NCI-H1417 (cell line): Measurements from ENCODE around the gene APBA3.

ENCODE experiments used
- DNase-seq, 3 experiments: peaks; one replicate each; lab custom pipeline; 2025; lab: John Stamatoyannopoulos, UW

APBA3 gene, protein sequence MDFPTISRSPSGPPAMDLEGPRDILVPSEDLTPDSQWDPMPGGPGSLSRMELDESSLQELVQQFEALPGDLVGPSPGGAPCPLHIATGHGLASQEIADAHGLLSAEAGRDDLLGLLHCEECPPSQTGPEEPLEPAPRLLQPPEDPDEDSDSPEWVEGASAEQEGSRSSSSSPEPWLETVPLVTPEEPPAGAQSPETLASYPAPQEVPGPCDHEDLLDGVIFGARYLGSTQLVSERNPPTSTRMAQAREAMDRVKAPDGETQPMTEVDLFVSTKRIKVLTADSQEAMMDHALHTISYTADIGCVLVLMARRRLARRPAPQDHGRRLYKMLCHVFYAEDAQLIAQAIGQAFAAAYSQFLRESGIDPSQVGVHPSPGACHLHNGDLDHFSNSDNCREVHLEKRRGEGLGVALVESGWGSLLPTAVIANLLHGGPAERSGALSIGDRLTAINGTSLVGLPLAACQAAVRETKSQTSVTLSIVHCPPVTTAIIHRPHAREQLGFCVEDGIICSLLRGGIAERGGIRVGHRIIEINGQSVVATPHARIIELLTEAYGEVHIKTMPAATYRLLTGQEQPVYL

DNA sequence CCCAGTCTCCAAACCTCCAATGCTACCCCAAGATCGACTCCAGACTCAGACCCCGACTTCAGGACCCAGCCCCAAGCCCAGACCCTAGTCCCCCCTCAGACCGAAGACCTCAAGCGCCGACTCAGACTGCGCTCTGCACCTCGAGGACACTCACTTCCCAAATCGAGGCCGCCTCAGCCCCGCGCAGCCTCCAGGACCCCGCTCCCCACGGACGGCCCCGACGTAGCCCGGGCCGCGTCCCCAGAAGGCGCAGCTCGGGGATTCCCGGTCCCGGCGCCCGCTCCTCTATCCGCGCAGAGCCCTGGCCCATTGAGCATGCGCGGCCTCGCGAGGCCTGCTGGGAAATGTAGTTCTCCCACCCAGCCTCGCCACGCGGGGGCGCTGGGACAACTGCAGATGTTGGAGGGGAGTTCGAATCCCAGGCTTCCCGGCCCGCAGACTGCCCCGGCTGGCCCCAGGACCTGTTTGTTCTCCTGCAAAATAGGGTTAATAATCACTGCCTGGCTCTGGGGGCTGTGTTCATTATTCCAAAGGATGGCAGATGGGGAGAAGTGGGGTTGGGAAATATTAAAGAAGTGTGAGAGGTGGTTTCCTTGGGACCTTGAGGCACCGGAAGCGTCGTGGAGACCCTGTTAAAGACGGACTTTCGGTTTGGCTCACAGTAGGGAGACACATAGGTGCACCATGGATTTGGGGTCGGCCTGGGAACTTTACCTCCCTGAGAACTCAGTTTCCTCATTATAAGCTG, at the start of gene APBA3:
TSS of gene APBA3 (minus strand) at position 311 of the 748 bp plus-strand sequence. CDS start 1,428 bp downstream, outside the sequence.
- peak; percentile 85 to 94 (median 93) for DNase-seq

DNA sequence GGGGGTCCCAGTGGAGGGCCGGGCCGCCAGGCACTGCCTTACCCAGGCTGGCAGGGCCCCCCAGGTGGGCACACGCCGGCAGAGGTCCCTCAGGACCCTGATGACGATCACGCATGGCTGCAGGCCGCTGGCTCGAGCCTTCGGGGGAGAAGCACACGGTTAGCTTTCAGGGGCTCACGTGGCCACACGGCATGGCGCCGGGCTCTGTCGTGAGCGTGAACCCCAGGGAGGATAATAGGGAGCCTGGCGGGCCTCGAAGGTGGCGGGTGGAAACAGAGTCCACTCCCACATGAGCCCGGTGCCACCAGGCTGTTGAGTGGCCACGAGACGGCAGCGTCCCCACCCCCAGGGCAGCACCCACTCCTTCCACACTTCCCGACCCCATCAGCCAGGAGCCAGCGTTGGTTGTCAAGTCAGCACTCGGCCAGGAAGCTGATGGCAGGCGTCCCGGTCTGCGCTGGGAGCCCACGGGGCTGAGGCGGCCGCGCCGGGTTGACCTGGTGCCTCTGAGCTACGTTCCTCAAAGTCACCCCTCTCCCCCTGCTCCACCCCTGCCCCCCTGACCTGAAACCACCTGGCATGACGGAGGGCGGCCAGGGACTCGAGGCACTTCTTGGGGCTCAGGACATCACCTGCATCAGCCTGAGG, 49.3 kb upstream of the APBA3 start:
- no peak for DNase-seq

DNA sequence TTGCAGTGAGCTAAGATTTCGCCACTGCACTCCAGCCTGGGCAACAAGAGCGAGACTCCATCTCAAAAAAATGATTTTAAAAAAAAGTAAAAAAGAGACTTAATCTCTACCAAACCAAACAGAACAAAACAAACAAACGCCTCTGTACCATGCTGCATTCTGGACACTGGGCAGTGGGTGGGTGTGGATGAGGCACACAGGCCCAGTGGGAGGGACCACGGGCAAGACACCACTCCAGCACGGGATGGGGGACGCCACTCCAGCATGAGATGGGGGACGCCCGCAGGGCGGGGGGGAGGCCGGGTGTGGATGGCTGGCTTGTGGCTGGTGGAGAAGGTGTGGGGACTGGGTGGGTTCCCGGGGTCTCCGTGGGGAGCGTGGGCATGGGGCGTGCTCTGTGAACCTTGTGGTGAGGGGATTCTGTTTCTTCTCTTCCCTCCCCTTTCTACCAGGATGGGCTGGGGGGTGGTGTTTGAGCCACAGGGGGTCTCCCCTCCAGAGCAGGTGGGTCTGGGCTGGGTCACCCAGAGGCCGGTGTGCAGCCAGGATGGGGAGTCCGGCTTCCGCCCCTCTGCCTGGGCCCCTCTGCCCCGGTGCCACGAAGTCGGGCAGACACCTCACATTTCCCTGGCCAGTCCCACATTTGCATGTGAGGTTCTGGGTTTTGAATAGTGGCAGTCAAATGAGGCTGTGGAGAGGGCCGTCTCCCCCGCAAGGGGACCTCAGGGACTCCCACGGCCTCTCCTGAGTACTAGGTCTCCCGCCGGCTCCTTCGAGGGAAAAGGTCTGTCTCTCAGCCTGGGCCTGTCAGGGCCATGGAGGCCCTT, 48.6 kb upstream of the APBA3 start:
- no peak for DNase-seq

GRCh38 chr19:3808420-3809143, 47.1 kb upstream of the APBA3 start:
- DNase-seq: no peak

DNA sequence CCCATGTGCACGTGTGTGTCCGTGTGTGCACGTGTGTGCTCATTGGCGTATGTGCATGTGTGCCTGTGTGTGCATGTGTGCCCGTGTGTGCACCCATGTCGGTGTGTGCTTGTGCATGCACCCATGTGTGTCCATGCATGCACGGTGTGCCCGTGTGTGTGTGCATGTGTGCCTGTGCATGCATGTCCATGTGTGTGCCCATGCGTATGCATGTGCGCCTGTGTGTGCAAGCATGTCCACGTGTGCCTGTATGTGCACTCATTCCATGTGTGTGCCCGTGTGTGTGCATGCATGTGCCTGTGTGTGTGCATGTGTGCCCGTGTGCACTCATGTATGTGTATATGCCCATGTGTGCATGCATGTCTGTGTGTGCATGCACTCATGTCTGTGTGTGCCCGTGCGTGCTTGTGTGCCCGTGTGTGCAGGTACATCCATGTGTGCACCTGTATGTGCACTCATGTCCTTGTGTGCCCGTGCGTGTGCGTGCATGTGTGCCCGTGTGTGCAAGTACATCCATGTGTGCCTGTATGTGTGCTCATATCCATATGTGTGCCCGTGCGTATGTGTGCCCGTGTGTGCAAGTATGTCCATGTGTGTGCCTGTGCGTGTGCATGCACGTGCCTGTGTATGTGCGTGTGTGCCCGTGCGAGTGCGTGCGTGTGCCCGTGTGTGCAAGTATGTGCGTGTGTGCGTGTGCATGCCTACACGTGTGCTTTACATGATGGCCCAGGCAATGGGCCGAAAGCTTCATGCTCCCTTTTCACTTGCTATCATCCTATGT, 46.3 kb upstream of the APBA3 start:
- no peak for DNase-seq

DNA sequence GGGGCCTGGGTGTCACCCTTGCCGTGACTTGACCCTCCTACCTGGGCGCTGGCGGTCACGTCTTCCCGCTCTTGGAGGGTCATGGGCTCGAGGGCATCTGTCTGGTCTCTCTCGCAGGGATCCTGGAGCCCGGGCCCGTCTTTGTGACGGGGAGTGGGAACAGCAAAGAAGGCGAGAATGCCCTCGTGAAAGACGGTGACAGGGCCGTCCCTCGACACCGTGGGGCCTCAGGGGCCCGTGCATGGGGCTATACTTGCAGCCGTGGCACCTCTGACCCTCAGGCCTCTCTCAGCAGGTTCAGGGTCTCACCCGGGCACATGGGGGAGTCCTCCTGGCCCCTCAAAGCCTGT, 45.6 kb upstream of the APBA3 start:
- no peak for DNase-seq

DNA sequence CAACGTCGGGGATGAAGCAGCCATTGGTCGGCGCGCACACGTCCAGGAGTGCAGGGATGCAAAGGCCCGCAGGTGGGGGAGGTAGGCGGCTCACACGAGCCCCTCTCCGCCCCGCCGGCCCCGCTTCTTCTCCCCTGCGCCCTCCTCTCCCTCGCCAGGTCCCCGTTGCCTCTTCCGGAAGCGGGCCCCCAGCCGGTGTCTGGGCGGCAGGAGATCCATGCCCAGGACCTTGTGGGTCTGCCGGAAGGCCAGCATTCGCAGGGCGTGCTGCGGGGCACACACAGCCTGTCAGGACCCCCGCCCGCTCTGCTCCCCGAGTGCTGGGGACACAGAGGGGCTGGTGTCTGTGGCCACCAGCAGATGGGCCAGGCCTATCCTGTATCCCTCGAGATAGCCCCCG, 44.4 kb upstream of the APBA3 start:
- DNase-seq: no peak

DNA sequence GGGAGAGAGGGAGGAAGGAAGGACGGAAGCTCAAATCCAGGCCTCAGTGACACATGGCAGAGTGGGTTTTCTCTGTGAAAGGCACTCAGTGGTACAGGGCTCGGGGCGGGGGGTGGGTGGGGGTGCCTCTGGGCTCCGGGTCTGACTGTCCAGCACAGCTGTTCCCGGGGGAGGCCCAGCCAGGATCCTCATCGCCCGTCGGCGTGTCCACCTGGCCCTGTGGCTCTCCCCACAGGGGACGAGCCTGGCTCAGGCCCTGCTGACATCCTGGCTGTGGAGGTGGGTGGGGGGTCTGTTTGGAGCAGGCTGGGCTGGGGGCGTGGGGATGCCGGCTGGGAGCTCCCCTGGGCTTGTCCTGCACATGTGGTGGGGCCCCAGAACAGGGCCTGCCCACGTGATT, 42.9 kb upstream of the APBA3 start:
- no peak for DNase-seq

GRCh38 chr19:3803986-3804385, 42.5 kb upstream of the APBA3 start:
- no peak for DNase-seq

DNA sequence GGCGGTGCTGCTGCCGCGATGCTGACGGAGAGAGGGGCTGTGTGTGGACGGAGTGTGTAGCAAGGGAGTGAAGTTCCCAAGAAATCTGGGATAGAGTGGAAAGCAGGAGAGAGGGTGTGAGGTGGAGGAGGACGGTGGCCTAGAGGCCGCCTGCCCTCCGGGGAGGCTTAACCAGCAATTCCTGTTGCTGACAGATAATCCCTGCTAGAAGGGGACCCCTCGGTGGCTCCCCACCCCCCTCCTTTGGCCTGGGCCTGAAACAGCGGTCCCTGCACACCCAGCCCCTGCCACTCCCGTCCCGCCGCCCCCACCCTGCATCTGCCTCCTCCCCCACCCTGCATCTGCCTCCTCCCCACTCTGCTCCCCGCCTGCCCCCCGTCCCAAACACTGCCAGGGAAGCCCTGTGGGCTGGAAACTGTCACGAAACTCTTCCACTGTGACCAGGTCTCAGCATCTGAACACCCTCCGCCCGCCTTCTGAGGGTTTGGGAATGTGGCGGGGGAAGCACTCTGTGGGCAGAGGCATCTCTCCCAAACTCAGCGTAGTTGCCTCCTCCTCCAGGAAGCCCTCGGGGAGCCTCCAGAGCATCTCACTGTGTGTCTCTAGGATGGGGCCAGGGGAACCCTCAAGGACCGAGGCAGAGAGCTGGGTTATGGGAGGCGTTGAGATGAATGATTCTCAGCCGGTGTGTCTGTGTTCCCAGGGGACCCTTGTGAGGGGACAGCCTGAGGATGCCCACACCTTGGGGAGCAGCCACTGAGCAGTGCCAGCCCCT, 41.8 kb upstream of the APBA3 start:
- no peak for DNase-seq

DNA sequence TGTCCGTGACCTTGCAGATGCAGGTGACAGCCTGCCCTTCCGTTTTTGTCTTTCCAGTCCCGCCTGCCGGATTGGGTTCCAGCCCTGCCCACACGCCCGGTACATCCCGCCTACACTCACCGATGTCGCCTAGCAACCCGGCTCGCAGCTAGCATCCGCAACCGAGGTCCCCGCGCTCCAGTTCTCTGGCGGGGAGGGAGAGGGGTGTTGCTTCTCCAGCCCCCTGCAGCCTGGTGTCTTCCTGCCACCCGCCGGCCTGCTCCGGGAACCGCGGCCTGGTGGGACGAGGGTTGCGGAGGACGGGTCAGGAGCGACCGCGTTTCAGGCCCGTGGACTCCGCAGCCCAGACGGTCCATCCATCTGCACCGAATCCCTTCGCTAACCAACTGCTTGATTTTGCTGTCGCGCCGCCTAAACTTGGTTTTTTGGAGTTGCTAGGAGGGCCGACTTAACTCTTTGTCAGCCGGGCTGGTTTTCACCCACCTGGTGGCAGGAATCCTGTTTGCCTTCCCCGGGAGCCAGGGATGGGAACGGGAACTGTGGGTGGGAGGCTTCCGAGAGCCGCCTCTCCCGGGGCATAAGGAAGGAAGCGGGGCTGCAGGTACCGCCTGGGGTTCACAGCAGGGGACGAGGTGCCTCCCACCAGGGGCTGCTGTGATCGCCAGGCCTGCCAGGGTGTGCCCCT, 40.1 kb upstream of the APBA3 start:
- DNase-seq: peak in 2 of 3 experiments; percentile 78 to 89

- DNase-seq: no peak
These were observed 39.5 kb upstream of the APBA3 start for GRCh38 chr19:3800996-3801395.

GRCh38 chr19:3798137-3798536, 36.6 kb upstream of the APBA3 start:
- no peak for DNase-seq

DNA sequence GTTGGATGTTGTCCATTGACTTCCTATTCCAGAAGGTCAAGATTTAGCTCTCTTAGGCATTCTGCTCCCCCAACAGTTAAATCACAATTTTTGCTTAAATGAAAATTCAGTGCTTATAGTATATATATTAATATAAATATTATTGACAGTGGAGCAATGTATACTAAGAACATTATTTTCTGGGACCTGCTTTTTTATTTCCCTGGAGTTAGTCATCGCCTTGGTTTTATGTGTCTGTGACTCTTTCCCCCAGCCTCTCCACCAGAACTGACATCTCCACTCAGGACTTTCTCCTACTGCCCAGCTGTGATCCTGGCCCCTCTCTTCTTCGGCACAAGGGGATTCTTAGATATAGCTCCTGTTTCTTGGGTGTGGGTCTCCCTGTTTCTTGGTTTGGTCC, 34.9 kb upstream of the APBA3 start:
- DNase-seq: no peak

GRCh38 chr19:3793799-3794198, 32.3 kb upstream of the APBA3 start:
- DNase-seq: no peak

DNA sequence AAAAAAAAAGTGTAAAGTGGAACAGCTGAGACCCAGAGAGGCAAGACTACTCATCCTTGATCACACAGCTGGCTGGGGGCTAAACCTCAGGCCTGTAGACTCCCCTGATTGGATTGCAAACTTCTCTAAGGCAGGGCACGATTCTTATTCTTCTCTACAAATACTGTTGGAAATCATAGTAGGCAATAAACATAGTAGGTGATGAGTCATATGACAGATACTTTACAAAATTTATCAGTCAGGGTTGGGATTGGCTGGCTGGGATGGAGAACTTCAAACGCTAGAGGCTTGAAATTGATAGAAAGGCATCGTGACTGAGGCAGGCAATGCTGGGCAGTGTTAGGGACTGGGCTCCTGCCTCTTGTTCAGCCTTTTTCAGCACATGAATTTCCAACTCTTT, 30.6 kb upstream of the APBA3 start:
- DNase-seq: no peak

DNA sequence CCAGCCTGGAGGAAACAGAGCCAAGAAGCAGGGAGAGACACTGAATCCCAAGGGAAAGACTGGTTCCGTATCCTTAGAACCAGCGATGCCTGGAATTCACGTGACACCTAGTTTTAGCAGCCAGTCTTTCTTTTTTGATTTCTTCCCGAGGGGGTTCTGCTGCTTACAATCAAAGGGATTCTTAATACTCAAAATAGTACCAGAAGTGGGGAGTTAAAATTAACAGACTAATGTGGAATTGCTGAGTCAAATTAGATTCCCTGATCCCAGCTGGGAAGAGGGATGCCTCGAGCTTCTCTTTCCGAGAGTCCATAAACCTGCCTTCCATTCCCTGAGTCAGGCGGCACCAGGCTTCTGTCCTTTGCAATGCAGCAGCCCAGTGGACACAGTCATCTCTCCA, 29.4 kb upstream of the APBA3 start:
- no peak for DNase-seq

GRCh38 chr19:3790209-3790734, 28.8 kb upstream of the APBA3 start:
- DNase-seq: no peak
